ENCODE measurements around the gene KCNE1.
"Not testable (repeated sequence)": the region's sequence is repeated elsewhere in the genome, so short reads cannot be mapped to it uniquely, and the experiment has no call there.

DNA sequence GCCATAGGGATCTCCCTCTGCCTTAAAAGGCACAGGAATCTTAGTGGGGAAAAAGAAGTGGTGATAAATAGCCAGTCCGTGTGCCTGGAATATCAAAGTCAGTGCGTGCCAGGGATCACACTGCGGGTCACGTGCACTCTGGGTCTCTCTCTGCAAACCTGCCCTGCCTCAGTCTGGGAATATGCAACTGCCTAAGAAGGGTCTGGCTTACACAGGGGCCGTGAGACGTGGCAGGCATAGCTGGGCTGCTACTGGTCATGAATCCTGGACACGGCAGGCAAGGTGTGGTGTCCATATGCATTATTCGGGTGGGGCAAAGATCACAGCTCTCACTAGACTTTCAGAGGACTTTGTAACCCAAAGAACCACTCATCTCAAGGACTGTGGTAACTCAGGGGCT, 65.0 kb downstream of the KCNE1 start:
- TF ChIP-seq, protein P1, sequence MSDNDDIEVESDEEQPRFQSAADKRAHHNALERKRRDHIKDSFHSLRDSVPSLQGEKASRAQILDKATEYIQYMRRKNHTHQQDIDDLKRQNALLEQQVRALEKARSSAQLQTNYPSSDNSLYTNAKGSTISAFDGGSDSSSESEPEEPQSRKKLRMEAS (IDR thresholded peaks at IDR 0.05; ENCODE audit: low read depth, low read length), result not testable (repeated sequence)
- TF ChIP-seq, protein P2, sequence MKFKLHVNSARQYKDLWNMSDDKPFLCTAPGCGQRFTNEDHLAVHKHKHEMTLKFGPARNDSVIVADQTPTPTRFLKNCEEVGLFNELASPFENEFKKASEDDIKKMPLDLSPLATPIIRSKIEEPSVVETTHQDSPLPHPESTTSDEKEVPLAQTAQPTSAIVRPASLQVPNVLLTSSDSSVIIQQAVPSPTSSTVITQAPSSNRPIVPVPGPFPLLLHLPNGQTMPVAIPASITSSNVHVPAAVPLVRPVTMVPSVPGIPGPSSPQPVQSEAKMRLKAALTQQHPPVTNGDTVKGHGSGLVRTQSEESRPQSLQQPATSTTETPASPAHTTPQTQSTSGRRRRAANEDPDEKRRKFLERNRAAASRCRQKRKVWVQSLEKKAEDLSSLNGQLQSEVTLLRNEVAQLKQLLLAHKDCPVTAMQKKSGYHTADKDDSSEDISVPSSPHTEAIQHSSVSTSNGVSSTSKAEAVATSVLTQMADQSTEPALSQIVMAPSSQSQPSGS (IDR thresholded peaks at IDR 0.05; ENCODE audit: low read length), result not testable (repeated sequence)
- TF ChIP-seq, protein P3, sequence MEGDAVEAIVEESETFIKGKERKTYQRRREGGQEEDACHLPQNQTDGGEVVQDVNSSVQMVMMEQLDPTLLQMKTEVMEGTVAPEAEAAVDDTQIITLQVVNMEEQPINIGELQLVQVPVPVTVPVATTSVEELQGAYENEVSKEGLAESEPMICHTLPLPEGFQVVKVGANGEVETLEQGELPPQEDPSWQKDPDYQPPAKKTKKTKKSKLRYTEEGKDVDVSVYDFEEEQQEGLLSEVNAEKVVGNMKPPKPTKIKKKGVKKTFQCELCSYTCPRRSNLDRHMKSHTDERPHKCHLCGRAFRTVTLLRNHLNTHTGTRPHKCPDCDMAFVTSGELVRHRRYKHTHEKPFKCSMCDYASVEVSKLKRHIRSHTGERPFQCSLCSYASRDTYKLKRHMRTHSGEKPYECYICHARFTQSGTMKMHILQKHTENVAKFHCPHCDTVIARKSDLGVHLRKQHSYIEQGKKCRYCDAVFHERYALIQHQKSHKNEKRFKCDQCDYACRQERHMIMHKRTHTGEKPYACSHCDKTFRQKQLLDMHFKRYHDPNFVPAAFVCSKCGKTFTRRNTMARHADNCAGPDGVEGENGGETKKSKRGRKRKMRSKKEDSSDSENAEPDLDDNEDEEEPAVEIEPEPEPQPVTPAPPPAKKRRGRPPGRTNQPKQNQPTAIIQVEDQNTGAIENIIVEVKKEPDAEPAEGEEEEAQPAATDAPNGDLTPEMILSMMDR (IDR thresholded peaks at IDR 0.05 in 2 of 3, conservative IDR thresholded peaks at IDR 0.05 in 1 of 3; ENCODE audit: control insufficient read depth in 2 of 3, extremely low read depth in 1 of 3, insufficient read depth in 1 of 3, low read depth in 3 of 3, low read length in 3 of 3), result not testable (repeated sequence)
- TF ChIP-seq GABPA (IDR thresholded peaks at IDR 0.05; ENCODE audit: low read depth); CBX5 (IDR thresholded peaks at IDR 0.05; ENCODE audit: low read depth); EP300 (IDR thresholded peaks at IDR 0.05; ENCODE audit: borderline replicate concordance in 1 of 2, control insufficient read depth in 1 of 2, low read depth in 2 of 2, low read length in 2 of 2); POU2F2 (IDR thresholded peaks at IDR 0.05; ENCODE audit: borderline replicate concordance, low read depth, low read length); CEBPB (IDR thresholded peaks at IDR 0.05; ENCODE audit: borderline replicate concordance in 1 of 2, low read depth in 2 of 2, low read length in 2 of 2); CHD4 (IDR thresholded peaks at IDR 0.05): not testable (repeated sequence)
- TF ChIP-seq, protein P4, sequence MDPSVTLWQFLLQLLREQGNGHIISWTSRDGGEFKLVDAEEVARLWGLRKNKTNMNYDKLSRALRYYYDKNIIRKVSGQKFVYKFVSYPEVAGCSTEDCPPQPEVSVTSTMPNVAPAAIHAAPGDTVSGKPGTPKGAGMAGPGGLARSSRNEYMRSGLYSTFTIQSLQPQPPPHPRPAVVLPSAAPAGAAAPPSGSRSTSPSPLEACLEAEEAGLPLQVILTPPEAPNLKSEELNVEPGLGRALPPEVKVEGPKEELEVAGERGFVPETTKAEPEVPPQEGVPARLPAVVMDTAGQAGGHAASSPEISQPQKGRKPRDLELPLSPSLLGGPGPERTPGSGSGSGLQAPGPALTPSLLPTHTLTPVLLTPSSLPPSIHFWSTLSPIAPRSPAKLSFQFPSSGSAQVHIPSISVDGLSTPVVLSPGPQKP (IDR thresholded peaks at IDR 0.05; ENCODE audit: low read depth, low read length), result not testable (repeated sequence)

Data from GM12878 (cell line).